AG09309 (cell line): ENCODE results near the gene SET.

Source experiments
- DNase-seq: peaks from one replicate; pipeline ENCODE4 v3.0.0-alpha.2; 2010; ENCODE audit warnings: low read depth
- H3K4me3 ChIP-seq: 2 replicates; pipeline ENCODE4 v1.5.1; 2011; ENCODE audit warnings: mild to moderate bottlenecking, low read depth, low read length, moderate library complexity; ENCODE audit not compliant: control insufficient read depth
- CTCF ChIP-seq: IDR thresholded peaks from 2 replicates; pipeline ENCODE4 v1.5.1; 2011; ENCODE audit warnings: mild to moderate bottlenecking, low read depth, low read length, inconsistent platforms; ENCODE audit not compliant: insufficient read depth, control insufficient read depth; ENCODE audit errors: missing control alignments

Gene SET

GRCh38 chr9:128732576-128732975 is 43.6 kb downstream of the SET start:
- no peak for TF ChIP-seq CTCF
- no peak overlapping the region for H3K4me3 ChIP-seq
- DNase-seq: no peak

GRCh38 chr9:128733256-128733655 is 44.2 kb downstream of the SET start:
- TF ChIP-seq CTCF: peak; percentile 84
- no peak overlapping the region for H3K4me3 ChIP-seq
- peak; percentile 28 for DNase-seq

- no peak overlapping the region for H3K4me3 ChIP-seq
- no peak for TF ChIP-seq CTCF
- DNase-seq: no peak
Observed at GRCh38 chr9:128735373-128735772, 46.4 kb downstream of the SET start.

DNA sequence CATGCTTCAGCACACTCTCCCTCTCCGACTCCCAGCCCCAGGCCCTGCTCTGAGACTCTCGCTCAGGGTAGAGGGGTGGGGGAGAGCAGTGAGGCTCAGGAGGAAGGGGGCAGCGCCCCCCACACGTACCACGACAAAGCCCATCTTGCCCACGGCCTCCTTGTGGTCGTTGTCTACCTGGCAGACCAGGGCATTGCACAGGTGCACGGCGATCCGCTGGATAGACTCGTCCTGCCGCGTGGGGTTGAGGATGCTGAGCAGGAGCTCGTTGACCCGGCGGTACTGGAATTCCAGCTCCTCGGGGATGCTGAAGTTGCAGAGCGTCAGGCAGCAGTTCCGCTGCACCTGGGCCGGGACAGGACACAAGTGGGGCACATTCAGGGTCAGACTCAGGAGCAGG is 53.4 kb downstream of the SET start:
- no peak for TF ChIP-seq CTCF
- no peak overlapping the region for H3K4me3 ChIP-seq

GRCh38 chr9:128743421-128743820 is 54.4 kb downstream of the SET start:
- no peak for TF ChIP-seq CTCF
- H3K4me3 ChIP-seq: no peak overlapping the region
- DNase-seq: no peak

More for the DNA sequence above, 53.4 kb downstream of the SET start:
- no peak for DNase-seq
